Measurements from ENCODE around the gene ULK3. TPM values are rescaled to one million over a fixed set of nuclear protein-coding genes. Genes with fewer than 3 reads are reported as not detected.

Gene ULK3
- total RNA-seq, 1 donor from 2014 or later = 46.4 TPM

GRCh38 chr15:74791007-74791406, 51.9 kb downstream of the ULK3 start:
- Mint-ChIP-seq H3K27me3 (no peaks in the 10 kb centered on the region), H3K4me3 (no peak overlapping the region), H3K4me1 (ENCODE audit: unreplicated experiment) (peaks cover 51% of the 10 kb centered on the region), H3K27ac (peak overlapping the region; percentile 12), H3K9me3 (no peaks in the 10 kb centered on the region), H3K36me3 (no peaks in the 10 kb centered on the region)
- no peak for DNase-seq (ENCODE audit: extremely low spot score, unreplicated experiment)
- TF ChIP-seq CTCF (conservative IDR thresholded peaks at IDR 0.05) = no peak

GRCh38 chr15:74790080-74790916, 52.7 kb downstream of the ULK3 start:
- Mint-ChIP-seq H3K4me3 (no peak overlapping the region), H3K9me3 (no peaks in the 10 kb centered on the region), H3K36me3 (no peaks in the 10 kb centered on the region), H3K27ac (no peak overlapping the region), H3K4me1 (ENCODE audit: unreplicated experiment) (peaks cover 51% of the 10 kb centered on the region), H3K27me3 (no peaks in the 10 kb centered on the region)
- DNase-seq (ENCODE audit: extremely low spot score, unreplicated experiment) = no peak
- TF ChIP-seq CTCF (conservative IDR thresholded peaks at IDR 0.05) = no peak

GRCh38 chr15:74789741-74790079, 53.2 kb downstream of the ULK3 start:
- H3K36me3 Mint-ChIP-seq = no peaks in the 10 kb centered on the region
- H3K9me3 Mint-ChIP-seq = no peaks in the 10 kb centered on the region
- H3K4me1 Mint-ChIP-seq (ENCODE audit: unreplicated experiment) = peaks cover 56% of the 10 kb centered on the region
- TF ChIP-seq CTCF (conservative IDR thresholded peaks at IDR 0.05) = no peak
- peak overlapping the region; percentile 82 for H3K27ac Mint-ChIP-seq
- peak overlapping the region; percentile 79 for H3K4me3 Mint-ChIP-seq
- no peak for DNase-seq (ENCODE audit: extremely low spot score, unreplicated experiment)
- H3K27me3 Mint-ChIP-seq = no peaks in the 10 kb centered on the region

GRCh38 chr15:74789171-74789631, 53.8 kb downstream of the ULK3 start:
- TF ChIP-seq CTCF (conservative IDR thresholded peaks at IDR 0.05) = no peak
- no peak for DNase-seq (ENCODE audit: extremely low spot score, unreplicated experiment)
- Mint-ChIP-seq H3K4me1 (ENCODE audit: unreplicated experiment) (peaks cover 58% of the 10 kb centered on the region), H3K27ac (peak overlapping the region; percentile 82), H3K27me3 (no peaks in the 10 kb centered on the region), H3K4me3 (peak overlapping the region; percentile 79), H3K36me3 (no peaks in the 10 kb centered on the region), H3K9me3 (no peaks in the 10 kb centered on the region)

- no peaks in the 10 kb centered on the region for H3K36me3 Mint-ChIP-seq
- no peak for DNase-seq (ENCODE audit: extremely low spot score, unreplicated experiment)
- H3K27me3 Mint-ChIP-seq = no peaks in the 10 kb centered on the region
- H3K4me3 Mint-ChIP-seq = peak overlapping the region; percentile 79
- peaks cover 61% of the 10 kb centered on the region for H3K4me1 Mint-ChIP-seq (ENCODE audit: unreplicated experiment)
- no peak for TF ChIP-seq CTCF (conservative IDR thresholded peaks at IDR 0.05)
- H3K27ac Mint-ChIP-seq = peak overlapping the region; percentile 82
- H3K9me3 Mint-ChIP-seq = no peaks in the 10 kb centered on the region
Measured at GRCh38 chr15:74788683-74789151, 54.2 kb downstream of the ULK3 start.
